H4 (cell line): ENCODE results near the gene ABLIM3. TPM values are rescaled to one million over a fixed set of nuclear protein-coding genes. Genes with fewer than 3 reads are reported as not detected.

Source experiments
- DNase-seq: peaks from one replicate; pipeline ENCODE4 v3.0.0-alpha.2; 2015; ENCODE audit warnings: low spot score
- total RNA-seq: library from RNA; depleted of rRNA; stranded (reverse); fragments of >200 nt; shearing (Covaris generic); gene quantifications from 2 replicates; pipeline ENCODE4 v1.2.3, GENCODE V29; 2014; rRNA removed

Gene ABLIM3
- 6.7 and 14.2 TPM in 2 replicates for total RNA-seq

DNA sequence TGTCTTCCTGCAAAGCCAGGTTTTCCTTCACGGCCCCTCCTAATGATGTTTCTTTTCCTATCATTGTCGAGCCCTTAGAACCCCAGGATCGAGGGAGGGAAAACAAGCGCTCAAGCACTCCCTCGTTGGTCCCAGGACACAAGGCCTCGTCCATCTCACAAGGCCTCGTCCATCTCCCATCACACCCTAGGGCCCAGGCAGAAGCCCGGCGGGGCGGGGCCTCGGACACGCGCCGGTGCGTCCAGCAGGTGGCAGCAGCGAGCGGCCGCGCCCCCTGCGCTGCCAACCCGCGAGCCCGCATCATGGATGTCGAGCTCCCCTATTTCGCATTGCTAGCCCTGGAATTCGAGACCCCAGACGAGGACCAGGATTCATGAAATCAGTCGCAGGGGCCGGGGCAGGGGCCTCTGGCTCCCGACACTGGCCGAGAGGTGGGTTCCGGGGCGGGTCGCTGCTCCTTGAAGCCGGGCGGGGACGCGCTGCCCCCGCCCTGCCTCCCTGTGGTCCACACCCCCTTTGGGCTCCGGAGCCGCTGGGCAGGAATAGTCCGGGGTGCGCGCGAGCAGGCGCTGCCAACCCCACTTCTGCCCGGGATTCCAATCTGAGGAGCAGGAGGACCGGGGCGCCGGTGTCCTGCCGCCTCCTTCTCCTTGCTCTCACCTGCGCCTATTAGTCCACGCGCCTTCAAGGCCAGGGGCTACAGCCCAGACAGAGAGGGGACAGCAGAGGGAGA lies at the start of gene ABLIM3:
Gene ABLIM3, plus strand, starts transcription at position 270 of the 733 bp plus-strand sequence. CDS start 603 bp downstream, outside the sequence.
- DNase-seq, result peak; percentile 56

DNA sequence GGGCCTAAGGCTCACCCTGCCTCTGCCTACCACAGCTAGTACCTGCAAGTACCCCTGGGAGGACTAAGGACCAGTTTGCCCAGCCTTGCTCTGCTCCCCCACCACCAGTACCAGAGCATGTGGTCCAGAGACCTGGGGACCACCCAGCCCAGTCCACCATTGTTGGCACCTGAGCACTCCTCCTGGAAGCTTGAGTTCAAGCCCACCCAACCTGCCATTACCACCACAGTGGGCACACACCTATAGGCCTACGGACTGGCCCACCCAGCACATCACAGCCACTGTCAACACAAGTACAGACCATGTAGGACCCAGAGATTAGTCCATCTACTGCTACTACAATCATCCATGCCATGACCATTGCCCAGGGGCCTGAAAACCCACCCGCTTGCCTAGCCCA lies 47.7 kb upstream of the ABLIM3 start:
- DNase-seq, result no peak

GRCh38 chr5:149094996-149095395 lies 46.3 kb upstream of the ABLIM3 start:
- DNase-seq, result no peak

- DNase-seq, result no peak
Measured at GRCh38 chr5:149099920-149100319, 41.4 kb upstream of the ABLIM3 start.

- DNase-seq, result no peak
Measured at GRCh38 chr5:149100331-149100730, 41.0 kb upstream of the ABLIM3 start.

GRCh38 chr5:149108651-149109280 lies 32.5 kb upstream of the ABLIM3 start:
- no peak for DNase-seq

DNA sequence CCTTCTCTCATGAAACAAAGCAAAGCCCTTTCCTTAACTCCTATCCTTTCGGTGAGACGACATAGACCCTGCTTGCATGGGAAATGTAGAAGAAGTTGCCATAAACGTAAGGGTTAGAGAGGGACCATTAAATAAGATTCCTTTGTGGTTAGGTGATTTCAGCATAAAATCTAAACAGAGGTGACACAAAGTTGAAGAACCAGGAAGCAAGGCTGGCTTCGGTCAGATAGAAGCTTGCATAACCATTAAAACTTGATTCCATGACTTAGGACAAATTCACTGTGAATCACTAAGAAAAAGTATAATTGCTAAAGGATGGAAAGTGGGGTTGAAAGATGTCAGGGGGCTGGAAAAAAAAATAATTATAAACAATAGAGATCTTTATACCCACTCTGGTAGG lies 30.9 kb upstream of the ABLIM3 start:
- DNase-seq, result peak; percentile 33

- no peak for DNase-seq
Measured at GRCh38 chr5:149113669-149114068, 27.6 kb upstream of the ABLIM3 start.

GRCh38 chr5:149114403-149115312 lies 26.6 kb upstream of the ABLIM3 start:
- peak; percentile 78 for DNase-seq

DNA sequence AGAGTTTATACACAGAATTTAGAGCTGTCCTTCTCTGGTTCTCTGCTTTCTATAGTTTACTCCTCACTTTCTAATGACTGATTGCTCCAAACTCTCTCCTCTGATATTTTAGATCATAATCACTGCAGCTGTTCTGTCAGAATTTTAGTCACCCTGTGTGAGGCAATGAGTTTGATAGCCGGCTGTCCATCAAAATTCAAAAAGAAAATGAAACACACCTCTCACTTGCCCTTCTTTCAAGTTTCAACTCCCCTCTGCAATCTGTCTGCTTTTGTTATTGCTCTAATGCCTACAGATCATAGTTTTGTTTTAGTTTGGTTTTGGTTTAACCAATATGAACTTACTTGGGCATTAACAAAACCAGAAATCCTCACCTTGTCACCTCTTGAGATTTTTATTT lies 23.3 kb upstream of the ABLIM3 start:
- no peak for DNase-seq

DNA sequence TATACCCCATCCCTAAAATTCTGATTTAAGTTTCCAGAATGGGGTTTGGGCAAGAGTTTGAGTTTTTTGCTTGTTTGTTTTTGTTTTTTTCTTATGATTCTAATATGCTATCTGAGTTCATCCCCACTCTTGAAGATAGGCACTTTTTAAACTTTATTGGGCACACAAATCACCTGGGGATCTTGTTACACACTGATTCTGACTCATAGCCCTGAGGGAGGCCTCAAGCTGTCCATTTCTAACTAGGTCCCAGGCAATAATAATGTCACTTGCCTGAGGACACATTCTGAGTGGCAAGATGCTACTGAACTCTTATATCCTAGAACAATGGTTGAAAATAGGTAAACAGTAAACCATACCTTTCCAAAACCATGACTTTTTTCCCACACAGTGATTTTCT lies 22.8 kb upstream of the ABLIM3 start:
- DNase-seq, result no peak

DNA sequence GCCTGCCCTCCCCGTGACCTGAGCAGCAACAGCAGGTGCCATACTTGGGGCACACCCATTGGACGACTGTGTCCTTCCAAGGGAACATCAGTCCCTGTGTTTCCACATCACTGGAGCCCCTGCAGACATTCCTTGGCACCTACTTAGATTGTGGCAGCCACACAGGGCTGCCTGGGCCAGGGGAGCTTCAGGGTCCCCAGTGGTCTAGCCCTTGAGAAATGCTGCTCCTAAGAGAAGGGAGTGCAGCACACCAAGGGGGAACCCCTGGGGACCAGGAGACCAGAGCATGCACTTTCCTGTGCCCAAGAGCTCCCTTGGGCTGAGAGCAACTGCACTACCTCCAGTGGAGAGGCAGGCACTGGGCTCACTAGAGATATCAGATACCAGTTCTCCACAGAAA lies 20.1 kb upstream of the ABLIM3 start:
- DNase-seq, result no peak

DNA sequence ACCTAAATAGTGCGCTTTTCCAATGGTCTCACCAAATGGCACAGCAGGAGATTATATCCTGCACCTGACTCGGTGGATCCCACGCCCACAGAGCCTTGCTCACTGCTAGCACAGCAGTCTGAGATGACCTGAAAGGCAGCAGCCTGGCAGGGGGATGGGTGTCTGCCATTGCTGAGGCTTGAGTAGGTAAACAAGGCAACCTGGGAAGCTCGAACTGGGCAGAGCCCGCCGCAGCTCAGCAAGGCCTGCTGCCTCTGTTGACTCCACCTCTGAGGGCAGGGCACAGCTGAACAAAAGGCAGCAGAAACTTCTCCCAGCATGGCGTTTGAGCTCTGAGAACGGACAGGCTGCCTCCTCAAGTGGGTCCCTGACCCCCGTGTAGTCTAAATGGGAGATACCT lies 18.1 kb upstream of the ABLIM3 start:
- no peak for DNase-seq

DNA sequence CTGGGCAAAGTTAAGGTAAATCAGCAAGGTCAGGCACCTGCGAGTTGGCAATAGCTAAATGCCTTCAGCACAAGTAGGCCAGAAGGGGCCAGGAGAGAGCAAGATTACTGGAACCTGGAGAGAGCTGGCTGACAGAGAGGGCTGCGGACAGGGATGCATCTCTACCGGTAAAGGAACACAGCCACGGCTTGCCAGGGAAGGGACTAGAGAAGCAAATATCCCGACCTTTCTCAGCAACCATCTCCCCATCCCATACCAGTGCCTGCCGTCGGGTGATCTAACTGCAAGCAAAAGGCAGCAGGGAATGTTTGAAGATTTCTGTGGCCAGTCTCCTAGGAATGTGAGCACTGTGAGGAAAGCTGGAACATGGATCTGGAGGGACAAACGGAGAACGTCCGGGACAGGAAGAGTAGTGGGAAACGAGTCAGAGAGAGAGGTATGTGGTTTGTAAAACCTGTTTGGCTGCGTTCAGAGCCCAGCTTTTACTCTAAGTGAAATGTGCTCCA lies 15.9 kb upstream of the ABLIM3 start:
- DNase-seq, result no peak

GRCh38 chr5:149126906-149127305 lies 14.4 kb upstream of the ABLIM3 start:
- no peak for DNase-seq

- no peak for DNase-seq
Measured at GRCh38 chr5:149127394-149127955, 13.8 kb upstream of the ABLIM3 start.

DNA sequence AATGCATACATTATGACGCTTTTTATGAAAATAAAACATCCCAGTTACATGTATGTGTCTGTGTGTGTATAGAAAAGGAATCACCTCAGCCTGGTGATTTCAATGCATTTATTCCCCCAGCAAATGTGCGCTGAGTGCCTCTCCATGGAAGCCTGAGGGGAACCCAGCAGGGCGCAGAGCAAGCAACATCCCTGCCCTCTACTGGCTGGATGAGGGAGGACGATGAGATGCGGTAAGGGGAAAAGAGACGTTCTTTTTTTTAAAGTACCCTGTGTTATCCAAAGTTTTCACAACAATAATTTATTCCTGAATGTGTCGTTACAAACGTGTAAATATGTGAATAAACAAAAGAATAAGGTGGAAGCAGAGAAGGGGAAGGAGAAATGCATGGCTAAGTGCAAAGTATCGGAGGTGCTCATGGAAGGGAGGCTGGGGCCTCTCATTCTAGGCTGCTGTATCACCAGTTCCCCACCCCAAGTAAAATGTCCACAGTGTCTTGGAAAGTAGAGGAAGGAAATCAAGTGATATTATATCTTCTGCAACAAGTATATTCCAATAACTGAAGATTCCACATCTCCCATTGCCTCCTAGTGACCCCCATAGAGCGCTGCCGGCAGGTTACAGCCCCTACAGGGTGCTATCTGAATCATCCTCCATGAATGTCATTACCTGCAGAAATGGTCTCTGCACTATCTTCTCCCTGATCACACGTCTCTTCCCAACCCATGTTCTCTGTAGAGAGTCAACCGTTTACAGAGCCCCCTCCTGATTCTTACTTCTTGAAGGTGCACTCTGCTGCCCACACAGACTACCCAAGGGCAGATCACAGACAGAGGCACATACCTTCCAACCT lies 13.0 kb upstream of the ABLIM3 start:
- DNase-seq, result peak; percentile 45

- no peak for DNase-seq
Measured at GRCh38 chr5:149129181-149129580, 12.1 kb upstream of the ABLIM3 start.

GRCh38 chr5:149130121-149130914 lies 11.0 kb upstream of the ABLIM3 start:
- DNase-seq, result peak; percentile 27

- DNase-seq, result no peak
Measured at GRCh38 chr5:149132474-149132873, 8.8 kb upstream of the ABLIM3 start.
